Right lobe of liver (tissue), 4 donors: ENCODE results near the gene IGF2BP2.

Experiments
- CTCF ChIP-seq, 4 donors: fragments of 200-600 bp in 3 of 4; fragments of 450-650 bp in 1 of 4; IDR thresholded peaks; one replicate each; pipeline versions ENCODE4 v1.5.1 to v1.8.0; 2016 to 2022; ENCODE audit warnings: antibody characterized with exemption in 4 of 4, mild to moderate bottlenecking in 2 of 4
- POLR2A ChIP-seq: fragments of 450-650 bp; IDR thresholded peaks from one replicate; pipeline ENCODE4 v1.6.1; 2017; ENCODE audit warnings: antibody characterized with exemption, mild to moderate bottlenecking
- donor health status: DM: no; HTN: no; CAD: no.
- donor health status: DM: no; HTN: no; CAD: no.
- donor health status: DM: no; HTN: yes; CAD: no.

DNA sequence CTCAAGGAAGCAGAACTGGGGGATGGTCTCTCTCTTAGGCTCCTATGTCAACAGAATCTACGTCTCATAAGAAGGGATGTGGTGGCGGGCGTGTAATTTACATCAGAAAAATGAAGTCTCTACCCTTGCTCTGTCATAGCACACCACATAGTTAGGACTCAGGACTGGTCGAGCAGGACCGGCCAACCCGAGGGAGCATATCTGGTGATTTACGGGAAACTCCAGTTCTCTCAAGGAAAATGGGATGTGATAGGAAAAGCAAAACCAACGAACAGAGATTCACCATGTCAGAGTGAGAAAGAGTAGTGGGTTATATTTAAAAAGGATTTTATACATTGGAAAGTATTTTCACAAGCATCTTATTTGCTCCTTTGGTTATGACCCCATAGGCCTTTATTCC is 54.7 kb downstream of the IGF2BP2 start:
- no peak for TF ChIP-seq CTCF (IDR thresholded peaks at IDR 0.05)
- TF ChIP-seq POLR2A = no peak
